DND-41 (cell line): ENCODE measurements around the gene DDX23.

Source experiments
- ATAC-seq: fragments of 200-7000 bp; cut with Tn5 transposase; 3 replicates; pipeline ENCODE4 v1.9.1; 2021; ENCODE audit warnings: low read depth; ENCODE audit not compliant: insufficient read depth
- DNase-seq: peaks from one replicate; pipeline ENCODE4 v3.0.0-alpha.2; 2020
- H2AFZ ChIP-seq: 2 replicates; pipeline ENCODE4 v1.6.0; 2012; ENCODE audit warnings: low read depth, low read length
- H3K27ac ChIP-seq: 2 replicates; pipeline ENCODE4 v1.5.1; 2012; ENCODE audit warnings: low read length, inconsistent platforms
- H3K27me3 ChIP-seq: fragments of 200-600 bp; sonication (generic); 2 replicates; pipeline ENCODE4 v1.6.0; 2012; ENCODE audit warnings: low read length, mild to moderate bottlenecking, inconsistent platforms; ENCODE audit not compliant: insufficient read depth, poor library complexity
- H3K36me3 ChIP-seq: 2 replicates; pipeline ENCODE4 v1.5.1; 2012; ENCODE audit warnings: low read length, inconsistent platforms; ENCODE audit not compliant: insufficient read depth
- H3K4me1 ChIP-seq: 2 replicates; pipeline ENCODE4 v1.5.1; 2012; ENCODE audit warnings: mild to moderate bottlenecking, low read length; ENCODE audit not compliant: insufficient read depth
- H3K4me2 ChIP-seq: 2 replicates; pipeline ENCODE4 v1.6.0; 2012; ENCODE audit warnings: mild to moderate bottlenecking, moderate library complexity, low read length, inconsistent platforms; ENCODE audit not compliant: insufficient read depth
- H3K4me3 ChIP-seq, 2 experiments: fragments of 200-600 bp in 1 of 2; shearing (Covaris generic) in 1 of 2; 2 replicates each; pipeline ENCODE4 v1.5.1; 2012 to 2016; ENCODE audit warnings: inconsistent platforms in 2 of 2, low read length in 2 of 2, mild to moderate bottlenecking in 2 of 2, low read depth in 1 of 2, moderate library complexity in 1 of 2
- H3K79me2 ChIP-seq: 2 replicates; pipeline ENCODE4 v1.6.0; 2012; ENCODE audit warnings: low read length, inconsistent platforms; ENCODE audit not compliant: insufficient read depth
- H3K9ac ChIP-seq: 2 replicates; pipeline ENCODE4 v1.6.0; 2012; ENCODE audit warnings: low read depth, mild to moderate bottlenecking, inconsistent platforms, low read length, moderate library complexity
- H3K9me3 ChIP-seq: 2 replicates; pipeline ENCODE4 v1.5.1; 2012; ENCODE audit warnings: low read length, moderate library complexity, mild to moderate bottlenecking, inconsistent platforms; ENCODE audit not compliant: insufficient read depth, severe bottlenecking
- H4K20me1 ChIP-seq: 2 replicates; pipeline ENCODE4 v1.6.0; 2012; ENCODE audit warnings: low read length; ENCODE audit not compliant: insufficient read depth
- CTCF ChIP-seq: IDR thresholded peaks from 2 replicates; pipeline ENCODE4 v1.5.1; 2012; ENCODE audit warnings: borderline replicate concordance, low read length, moderate library complexity, mild to moderate bottlenecking; ENCODE audit not compliant: poor library complexity, severe bottlenecking; ENCODE audit errors: extremely low read depth
- EZH2 ChIP-seq: IDR thresholded peaks from 3 replicates; pipeline ENCODE4 v1.6.1; 2012; ENCODE audit warnings: borderline replicate concordance, low read depth, mild to moderate bottlenecking, moderate library complexity, low read length, inconsistent platforms; ENCODE audit not compliant: severe bottlenecking

The DDX23 gene

GRCh38 chr12:48783432-48783831 lies 68.5 kb downstream of the DDX23 start:
- Histone ChIP-seq H3K27ac (no peak overlapping the region), H3K36me3 (no peaks in the 10 kb centered on the region), H3K79me2 (no peaks in the 10 kb centered on the region), H2AFZ (no peak overlapping the region), H4K20me1 (no peaks in the 10 kb centered on the region), H3K9me3 (no peaks in the 10 kb centered on the region), H3K27me3 (peaks cover 6% of the 10 kb centered on the region), H3K4me1 (no peaks in the 10 kb centered on the region), H3K9ac (no peak overlapping the region), H3K4me3 (no peak overlapping the region), H3K4me2 (no peak overlapping the region)
- TF ChIP-seq EZH2 (no peak), CTCF (no peak)
- ATAC-seq (no peak), DNase-seq (no peak)

GRCh38 chr12:48782457-48783395 lies 69.2 kb downstream of the DDX23 start:
- Histone ChIP-seq H3K27me3 (peaks cover 6% of the 10 kb centered on the region), H3K79me2 (no peaks in the 10 kb centered on the region), H4K20me1 (no peaks in the 10 kb centered on the region), H3K9ac (no peak overlapping the region), H3K9me3 (no peaks in the 10 kb centered on the region), H2AFZ (no peak overlapping the region), H3K36me3 (no peaks in the 10 kb centered on the region), H3K27ac (no peak overlapping the region), H3K4me1 (no peaks in the 10 kb centered on the region), H3K4me2 (no peak overlapping the region), H3K4me3 (no peak overlapping the region)
- TF ChIP-seq CTCF (no peak), EZH2 (no peak)
- ATAC-seq (no peak), DNase-seq (no peak)

GRCh38 chr12:48781750-48782456 lies 70.1 kb downstream of the DDX23 start:
- H3K4me3 ChIP-seq = no peak overlapping the region
- no peak for DNase-seq
- no peaks in the 10 kb centered on the region for H4K20me1 ChIP-seq
- H3K4me2 ChIP-seq = no peak overlapping the region
- H3K79me2 ChIP-seq = no peaks in the 10 kb centered on the region
- no peaks in the 10 kb centered on the region for H3K9me3 ChIP-seq
- peaks cover 6% of the 10 kb centered on the region for H3K27me3 ChIP-seq
- H2AFZ ChIP-seq = no peak overlapping the region
- no peak overlapping the region for H3K27ac ChIP-seq
- TF ChIP-seq CTCF (no peak), EZH2 (no peak)
- no peak for ATAC-seq
- no peaks in the 10 kb centered on the region for H3K4me1 ChIP-seq
- no peaks in the 10 kb centered on the region for H3K36me3 ChIP-seq
- H3K9ac ChIP-seq = no peak overlapping the region
